GM18508 (cell line): ENCODE results near the gene USP2.
"Not testable (repeated sequence)": the region's sequence is repeated elsewhere in the genome, so short reads cannot be mapped to it uniquely, and the experiment has no call there.

Experiments used
- ATAC-seq: cut with Tn5 transposase; IDR thresholded peaks from one replicate; pipeline ENCODE4 v1.9.1; 2021; ENCODE audit warnings: moderate number of reproducible peaks; ENCODE audit not compliant: insufficient read depth, unreplicated experiment

The USP2 gene

GRCh38 chr11:119414734-119415133, 33.2 kb upstream of the USP2 start:
- no peak for ATAC-seq

- ATAC-seq: no peak
Measured at GRCh38 chr11:119414321-119414720, 32.8 kb upstream of the USP2 start.

GRCh38 chr11:119412072-119412471, 30.6 kb upstream of the USP2 start:
- ATAC-seq: no peak

GRCh38 chr11:119410501-119410900, 29.0 kb upstream of the USP2 start:
- ATAC-seq: no peak

GRCh38 chr11:119409731-119410130, 28.2 kb upstream of the USP2 start:
- no peak for ATAC-seq

- no peak for ATAC-seq
Measured at GRCh38 chr11:119406005-119406404, 24.5 kb upstream of the USP2 start.

- ATAC-seq: not testable (repeated sequence)
Measured at GRCh38 chr11:119405448-119405847, 24.0 kb upstream of the USP2 start.

GRCh38 chr11:119404872-119405271, 23.4 kb upstream of the USP2 start:
- ATAC-seq: no peak

- ATAC-seq: no peak
Measured at GRCh38 chr11:119403021-119403420, 21.5 kb upstream of the USP2 start.

- ATAC-seq: no peak
Measured at GRCh38 chr11:119402470-119402869, 21.0 kb upstream of the USP2 start.

GRCh38 chr11:119400860-119401259, 19.4 kb upstream of the USP2 start:
- no peak for ATAC-seq

GRCh38 chr11:119397740-119398139, 16.2 kb upstream of the USP2 start:
- no peak for ATAC-seq

- no peak for ATAC-seq
Measured at GRCh38 chr11:119396835-119397234, 15.3 kb upstream of the USP2 start.

GRCh38 chr11:119391275-119391674, 9.8 kb upstream of the USP2 start:
- no peak for ATAC-seq

GRCh38 chr11:119389611-119390254, 8.2 kb upstream of the USP2 start:
- no peak for ATAC-seq

GRCh38 chr11:119388103-119388502, 6.6 kb upstream of the USP2 start:
- ATAC-seq: no peak

GRCh38 chr11:119384332-119384731, 2.8 kb upstream of the USP2 start:
- ATAC-seq: no peak

GRCh38 chr11:119382513-119382912, 1.0 kb upstream of the USP2 start:
- not testable (repeated sequence) for ATAC-seq

- ATAC-seq: no peak
Measured at GRCh38 chr11:119382101-119382500, 611 bp upstream of the USP2 start.

- no peak for ATAC-seq
Measured at GRCh38 chr11:119380827-119381180, 686 bp downstream of the USP2 start.

GRCh38 chr11:119380160-119380826, 1.2 kb downstream of the USP2 start:
- no peak for ATAC-seq

- no peak for ATAC-seq
Measured at GRCh38 chr11:119378851-119379465, 2.5 kb downstream of the USP2 start.
